Neural cell (in vitro differentiated cells): ENCODE data around the gene KRT40. TPM values are rescaled to one million over a fixed set of nuclear protein-coding genes. Genes with fewer than 3 reads are reported as not detected.

Source experiments
- H2AFZ ChIP-seq: fragments of 200-600, 300-800 bp; sonication (generic), shearing (Covaris generic); 2 replicates; pipeline ENCODE4 v1.6.0; 2014; ENCODE audit warnings: low read depth, mild to moderate bottlenecking, antibody characterized with exemption, low read length, moderate library complexity
- H3F3A ChIP-seq: fragments of 200-600 bp; shearing (Covaris generic); 2 replicates; pipeline ENCODE4 v1.6.1; 2016; ENCODE audit warnings: mild to moderate bottlenecking, moderate library complexity, mixed read lengths, antibody characterized with exemption, low read length; ENCODE audit not compliant: insufficient read depth, poor library complexity, severe bottlenecking
- H3K27ac ChIP-seq: fragments of 200-600, 300-800 bp; sonication (generic), shearing (Covaris generic); 2 replicates; pipeline ENCODE4 v1.5.1; 2014; ENCODE audit warnings: mild to moderate bottlenecking, low read length, moderate library complexity
- H3K27me3 ChIP-seq: fragments of 300-800, 200-600 bp; sonication (generic), shearing (Covaris generic); 2 replicates; pipeline ENCODE4 v1.6.0; 2014; ENCODE audit warnings: mild to moderate bottlenecking, low read depth, low read length, moderate library complexity; ENCODE audit not compliant: insufficient read depth
- H3K36me3 ChIP-seq: fragments of 300-800, 200-600 bp; sonication (generic), shearing (Covaris generic); 2 replicates; pipeline ENCODE4 v1.5.1; 2014; ENCODE audit warnings: mild to moderate bottlenecking, antibody characterized with exemption, low read length, moderate library complexity; ENCODE audit not compliant: insufficient read depth
- H3K4me2 ChIP-seq: fragments of 300-800, 200-600 bp; sonication (generic), shearing (Covaris generic); 2 replicates; pipeline ENCODE4 v1.6.0; 2014; ENCODE audit warnings: mild to moderate bottlenecking, low read length
- H3K4me3 ChIP-seq: fragments of 300-800, 200-600 bp; sonication (generic), shearing (Covaris generic); 2 replicates; pipeline ENCODE4 v1.5.1; 2014; ENCODE audit warnings: mild to moderate bottlenecking, low read length, moderate library complexity
- H3K79me2 ChIP-seq: fragments of 200-600 bp; shearing (Covaris generic); replicated peaks from 2 replicates; pipeline ENCODE4 v1.6.0; 2014; ENCODE audit warnings: mild to moderate bottlenecking, low read length, moderate library complexity; ENCODE audit not compliant: insufficient read depth
- H3K9ac ChIP-seq: fragments of 300-800, 200-600 bp; sonication (generic), shearing (Covaris generic); 2 replicates; pipeline ENCODE4 v1.6.1; 2016; ENCODE audit warnings: mild to moderate bottlenecking, low read length, mixed read lengths
- H3K9me2 ChIP-seq: fragments of 200-600 bp; shearing (Covaris generic); 2 replicates; pipeline ENCODE4 v1.6.1; 2016; ENCODE audit warnings: mild to moderate bottlenecking, low read length, mixed read lengths; ENCODE audit not compliant: insufficient read depth
- H3K9me3 ChIP-seq: fragments of 200-600, 300-800 bp; sonication (generic), shearing (Covaris generic); 2 replicates; pipeline ENCODE4 v1.6.1; 2016; ENCODE audit warnings: mild to moderate bottlenecking, mixed run types, low read length, moderate library complexity, mixed read lengths
- H4K20me1 ChIP-seq: fragments of 200-600 bp; shearing (Covaris generic); 2 replicates; pipeline ENCODE4 v1.6.1; 2016; ENCODE audit warnings: mild to moderate bottlenecking, mixed run types; ENCODE audit not compliant: insufficient read depth
- EP300 ChIP-seq: fragments of 450-650 bp; conservative IDR thresholded peaks from 2 replicates; pipeline ENCODE4 v1.6.1; 2014; ENCODE audit warnings: antibody characterized with exemption, mild to moderate bottlenecking, moderate library complexity; ENCODE audit not compliant: poor library complexity, severe bottlenecking
- EZH2 ChIP-seq: fragments of 200-600, 300-800 bp; shearing (Covaris generic), sonication (generic); IDR thresholded peaks from 2 replicates; pipeline ENCODE4 v1.6.1; 2014; ENCODE audit warnings: antibody characterized with exemption, low read length, borderline replicate concordance, mild to moderate bottlenecking; ENCODE audit not compliant: insufficient read depth, poor library complexity, severe bottlenecking
- MXI1 ChIP-seq: fragments of 450-650 bp; conservative IDR thresholded peaks from 2 replicates; pipeline ENCODE4 v1.6.1; 2014; ENCODE audit warnings: antibody characterized with exemption, mild to moderate bottlenecking; ENCODE audit not compliant: poor library complexity, severe bottlenecking
- POLR2AphosphoS5 ChIP-seq: IDR thresholded peaks from 2 replicates; pipeline ENCODE4 v1.6.1; 2012
- RAD21 ChIP-seq: fragments of 450-650 bp; conservative IDR thresholded peaks from 2 replicates; pipeline ENCODE4 v1.6.1; 2014; ENCODE audit warnings: antibody characterized with exemption, mild to moderate bottlenecking, moderate library complexity
- SMC3 ChIP-seq: fragments of 450-650 bp; conservative IDR thresholded peaks from 2 replicates; pipeline ENCODE4 v1.6.1; 2014; ENCODE audit warnings: antibody characterized with exemption, mild to moderate bottlenecking, moderate library complexity; ENCODE audit not compliant: poor library complexity
- TAF1 ChIP-seq: IDR thresholded peaks from 2 replicates; pipeline ENCODE4 v1.6.1; 2012; ENCODE audit warnings: low read depth
- polyA plus RNA-seq: library from polyadenylated mRNA; depleted of rRNA; stranded (reverse); fragments of >200 nt; gene quantifications from 2 replicates; pipeline ENCODE4 v1.2.3, GENCODE V29; 2014
- TF ChIP-seq, protein P1 (sequence below): IDR thresholded peaks from 2 replicates; pipeline ENCODE4 v1.6.1; 2012; ENCODE audit warnings: borderline replicate concordance
- TF ChIP-seq, protein P2 (sequence below): fragments of 450-650 bp; IDR thresholded peaks from 2 replicates; pipeline ENCODE4 v1.5.1; 2014; ENCODE audit warnings: antibody characterized with exemption, mild to moderate bottlenecking, moderate library complexity; ENCODE audit not compliant: poor library complexity, severe bottlenecking

The KRT40 gene
- polyA plus RNA-seq, 1 donor from 2014 or later, result not detected

DNA sequence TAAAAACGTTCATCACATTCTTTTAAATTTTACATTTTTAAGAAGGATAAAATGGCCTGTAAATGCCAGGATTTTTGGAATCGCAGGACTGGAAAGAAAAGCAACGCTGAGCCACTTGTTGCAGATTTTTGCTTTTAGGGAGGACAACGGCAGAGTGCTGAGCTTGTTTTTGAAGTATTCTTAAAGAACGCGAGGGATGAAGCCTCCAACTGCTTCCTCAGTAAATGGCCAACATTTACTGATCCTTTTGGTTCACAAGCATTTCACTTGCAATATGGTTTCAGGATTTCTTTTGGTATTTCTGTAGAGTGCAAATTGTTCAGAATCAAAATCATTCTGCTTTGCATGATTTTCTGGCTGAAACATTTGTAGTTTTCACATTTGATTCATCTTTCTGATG is 43.9 kb downstream of the KRT40 start:
- Histone ChIP-seq H3F3A (no peaks in the 10 kb centered on the region), H4K20me1 (no peaks in the 10 kb centered on the region), H3K9me2 (no peaks in the 10 kb centered on the region), H3K27me3 (no peaks in the 10 kb centered on the region), H3K4me3 (no peak overlapping the region), H3K9me3 (no peaks in the 10 kb centered on the region), H3K27ac (no peak overlapping the region), H3K4me2 (no peak overlapping the region), H3K79me2 (no peaks in the 10 kb centered on the region), H3K36me3 (no peaks in the 10 kb centered on the region), H2AFZ (no peak overlapping the region), H3K9ac (no peak overlapping the region)
- TF ChIP-seq EP300, result no peak
- no peak for TF ChIP-seq TAF1
- TF ChIP-seq, protein P1, sequence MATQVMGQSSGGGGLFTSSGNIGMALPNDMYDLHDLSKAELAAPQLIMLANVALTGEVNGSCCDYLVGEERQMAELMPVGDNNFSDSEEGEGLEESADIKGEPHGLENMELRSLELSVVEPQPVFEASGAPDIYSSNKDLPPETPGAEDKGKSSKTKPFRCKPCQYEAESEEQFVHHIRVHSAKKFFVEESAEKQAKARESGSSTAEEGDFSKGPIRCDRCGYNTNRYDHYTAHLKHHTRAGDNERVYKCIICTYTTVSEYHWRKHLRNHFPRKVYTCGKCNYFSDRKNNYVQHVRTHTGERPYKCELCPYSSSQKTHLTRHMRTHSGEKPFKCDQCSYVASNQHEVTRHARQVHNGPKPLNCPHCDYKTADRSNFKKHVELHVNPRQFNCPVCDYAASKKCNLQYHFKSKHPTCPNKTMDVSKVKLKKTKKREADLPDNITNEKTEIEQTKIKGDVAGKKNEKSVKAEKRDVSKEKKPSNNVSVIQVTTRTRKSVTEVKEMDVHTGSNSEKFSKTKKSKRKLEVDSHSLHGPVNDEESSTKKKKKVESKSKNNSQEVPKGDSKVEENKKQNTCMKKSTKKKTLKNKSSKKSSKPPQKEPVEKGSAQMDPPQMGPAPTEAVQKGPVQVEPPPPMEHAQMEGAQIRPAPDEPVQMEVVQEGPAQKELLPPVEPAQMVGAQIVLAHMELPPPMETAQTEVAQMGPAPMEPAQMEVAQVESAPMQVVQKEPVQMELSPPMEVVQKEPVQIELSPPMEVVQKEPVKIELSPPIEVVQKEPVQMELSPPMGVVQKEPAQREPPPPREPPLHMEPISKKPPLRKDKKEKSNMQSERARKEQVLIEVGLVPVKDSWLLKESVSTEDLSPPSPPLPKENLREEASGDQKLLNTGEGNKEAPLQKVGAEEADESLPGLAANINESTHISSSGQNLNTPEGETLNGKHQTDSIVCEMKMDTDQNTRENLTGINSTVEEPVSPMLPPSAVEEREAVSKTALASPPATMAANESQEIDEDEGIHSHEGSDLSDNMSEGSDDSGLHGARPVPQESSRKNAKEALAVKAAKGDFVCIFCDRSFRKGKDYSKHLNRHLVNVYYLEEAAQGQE, result no peak
- TF ChIP-seq POLR2AphosphoS5, result no peak
- TF ChIP-seq RAD21, result no peak
- TF ChIP-seq MXI1, result no peak
- no peak for TF ChIP-seq SMC3
- TF ChIP-seq, protein P2, sequence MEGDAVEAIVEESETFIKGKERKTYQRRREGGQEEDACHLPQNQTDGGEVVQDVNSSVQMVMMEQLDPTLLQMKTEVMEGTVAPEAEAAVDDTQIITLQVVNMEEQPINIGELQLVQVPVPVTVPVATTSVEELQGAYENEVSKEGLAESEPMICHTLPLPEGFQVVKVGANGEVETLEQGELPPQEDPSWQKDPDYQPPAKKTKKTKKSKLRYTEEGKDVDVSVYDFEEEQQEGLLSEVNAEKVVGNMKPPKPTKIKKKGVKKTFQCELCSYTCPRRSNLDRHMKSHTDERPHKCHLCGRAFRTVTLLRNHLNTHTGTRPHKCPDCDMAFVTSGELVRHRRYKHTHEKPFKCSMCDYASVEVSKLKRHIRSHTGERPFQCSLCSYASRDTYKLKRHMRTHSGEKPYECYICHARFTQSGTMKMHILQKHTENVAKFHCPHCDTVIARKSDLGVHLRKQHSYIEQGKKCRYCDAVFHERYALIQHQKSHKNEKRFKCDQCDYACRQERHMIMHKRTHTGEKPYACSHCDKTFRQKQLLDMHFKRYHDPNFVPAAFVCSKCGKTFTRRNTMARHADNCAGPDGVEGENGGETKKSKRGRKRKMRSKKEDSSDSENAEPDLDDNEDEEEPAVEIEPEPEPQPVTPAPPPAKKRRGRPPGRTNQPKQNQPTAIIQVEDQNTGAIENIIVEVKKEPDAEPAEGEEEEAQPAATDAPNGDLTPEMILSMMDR, result no peak
- no peak for TF ChIP-seq EZH2

DNA sequence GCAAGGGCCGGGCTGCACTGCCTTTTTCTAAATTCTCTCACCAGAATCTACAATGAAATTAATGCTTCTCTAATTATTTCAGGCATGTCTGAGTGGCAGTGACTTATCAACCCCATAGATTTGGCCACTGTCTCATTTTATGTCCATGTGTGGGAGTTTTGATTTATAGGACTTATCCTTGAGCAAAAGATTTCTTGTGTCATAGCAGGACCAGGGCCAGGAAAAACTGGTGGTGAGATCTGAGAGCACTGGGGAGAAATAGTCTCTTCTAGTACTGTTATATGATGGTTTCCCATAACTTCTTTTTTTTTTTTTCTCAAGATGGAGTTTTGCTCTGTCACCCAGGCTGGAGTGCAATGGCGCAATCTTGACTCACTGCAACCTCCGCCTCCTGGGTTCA is 45.1 kb downstream of the KRT40 start:
- Histone ChIP-seq H3K4me2 (no peak overlapping the region), H3K9me2 (no peaks in the 10 kb centered on the region), H3K4me3 (no peak overlapping the region), H3K9me3 (no peaks in the 10 kb centered on the region), H3F3A (no peaks in the 10 kb centered on the region), H2AFZ (no peak overlapping the region), H3K9ac (no peak overlapping the region), H3K27me3 (no peaks in the 10 kb centered on the region), H4K20me1 (no peaks in the 10 kb centered on the region), H3K36me3 (no peaks in the 10 kb centered on the region), H3K27ac (no peak overlapping the region), H3K79me2 (no peaks in the 10 kb centered on the region)
- TF ChIP-seq EP300 (no peak), POLR2AphosphoS5 (no peak), RAD21 (no peak), MXI1 (no peak), TAF1 (no peak), EZH2 (no peak), SMC3 (no peak)
- TF ChIP-seq, protein P2, result no peak
- TF ChIP-seq, protein P1, result no peak
